ENCODE measurements around the gene MBD1.
"Not testable (repeated sequence)": the region's sequence is repeated elsewhere in the genome, so short reads cannot be mapped to it uniquely, and the experiment has no call there.

The MBD1 gene

DNA sequence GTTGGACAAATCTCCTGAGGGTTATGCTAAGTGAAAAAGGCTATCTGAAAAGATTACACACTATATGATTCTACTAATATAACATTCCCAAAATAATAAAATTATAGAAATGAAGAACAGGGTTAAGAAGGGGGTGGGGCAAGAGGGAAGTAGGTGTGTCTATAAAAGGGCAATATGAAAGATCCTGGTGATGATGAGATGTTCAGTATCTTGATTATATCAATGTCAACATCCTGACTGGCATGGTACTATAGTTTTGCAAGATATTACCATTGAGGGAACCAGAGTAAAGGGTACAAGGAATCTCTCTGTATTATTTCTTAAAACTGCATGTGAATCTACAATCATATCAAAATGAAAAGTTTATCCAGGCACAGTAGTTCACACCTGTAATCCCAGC is 31.7 kb downstream of the MBD1 start:
- ATAC-seq = no peak
- TF ChIP-seq OSR1 (CRISPR knock-in tag; IDR thresholded peaks at IDR 0.05) (no peak), PATZ1 (CRISPR knock-in tag; IDR thresholded peaks at IDR 0.05; ENCODE audit: borderline replicate concordance) (no peak), ZNF8 (CRISPR knock-in tag; IDR thresholded peaks at IDR 0.05) (no peak), POU6F1 (CRISPR knock-in tag; IDR thresholded peaks at IDR 0.05; ENCODE audit: borderline replicate concordance, low read depth) (no peak), ZNF565 (CRISPR knock-in tag; conservative IDR thresholded peaks at IDR 0.05; ENCODE audit: low read depth) (no peak), CSRNP3 (CRISPR knock-in tag; IDR thresholded peaks at IDR 0.05) (no peak), RARB (CRISPR knock-in tag; IDR thresholded peaks at IDR 0.05) (no peak), ISL1 (CRISPR knock-in tag; IDR thresholded peaks at IDR 0.05) (no peak), PPARA (CRISPR knock-in tag; IDR thresholded peaks at IDR 0.05; ENCODE audit: borderline replicate concordance) (no peak), CSDC2 (CRISPR knock-in tag; IDR thresholded peaks at IDR 0.05) (no peak), ARNTL (CRISPR knock-in tag; IDR thresholded peaks at IDR 0.05; ENCODE audit: borderline replicate concordance, low read depth) (no peak), TCF4 (CRISPR knock-in tag; IDR thresholded peaks at IDR 0.05; ENCODE audit: borderline replicate concordance) (no peak), SNAI2 (CRISPR knock-in tag; IDR thresholded peaks at IDR 0.05) (no peak), TOX (CRISPR knock-in tag; IDR thresholded peaks at IDR 0.05; ENCODE audit: borderline replicate concordance) (no peak), ZFP3 (CRISPR knock-in tag; IDR thresholded peaks at IDR 0.05) (no peak), GLIS3 (CRISPR knock-in tag; IDR thresholded peaks at IDR 0.05) (no peak)
- TF ChIP-seq, protein P1, sequence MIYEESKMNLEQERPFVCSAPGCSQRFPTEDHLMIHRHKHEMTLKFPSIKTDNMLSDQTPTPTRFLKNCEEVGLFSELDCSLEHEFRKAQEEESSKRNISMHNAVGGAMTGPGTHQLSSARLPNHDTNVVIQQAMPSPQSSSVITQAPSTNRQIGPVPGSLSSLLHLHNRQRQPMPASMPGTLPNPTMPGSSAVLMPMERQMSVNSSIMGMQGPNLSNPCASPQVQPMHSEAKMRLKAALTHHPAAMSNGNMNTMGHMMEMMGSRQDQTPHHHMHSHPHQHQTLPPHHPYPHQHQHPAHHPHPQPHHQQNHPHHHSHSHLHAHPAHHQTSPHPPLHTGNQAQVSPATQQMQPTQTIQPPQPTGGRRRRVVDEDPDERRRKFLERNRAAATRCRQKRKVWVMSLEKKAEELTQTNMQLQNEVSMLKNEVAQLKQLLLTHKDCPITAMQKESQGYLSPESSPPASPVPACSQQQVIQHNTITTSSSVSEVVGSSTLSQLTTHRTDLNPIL (CRISPR knock-in tag; IDR thresholded peaks at IDR 0.05; ENCODE audit: low read depth) = no peak

DNA sequence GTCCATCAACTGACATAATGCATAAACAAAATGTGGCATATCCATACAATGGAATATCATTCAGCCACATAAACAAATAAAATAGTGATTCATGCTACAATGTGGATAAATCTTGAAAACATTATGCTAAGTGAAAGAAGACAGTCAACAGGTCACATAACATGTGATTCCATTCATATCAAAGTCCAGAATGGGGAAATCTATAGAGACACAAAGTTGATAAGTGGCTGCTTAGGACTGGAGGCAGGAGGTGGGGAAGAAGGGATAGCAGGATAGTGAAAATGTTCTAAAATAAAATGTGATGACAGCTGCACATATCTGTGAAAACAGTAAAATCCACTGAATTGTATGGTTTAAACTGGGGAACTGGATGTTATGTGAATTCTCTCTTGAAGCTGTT is 33.8 kb downstream of the MBD1 start:
- TF ChIP-seq POU6F1 (CRISPR knock-in tag; IDR thresholded peaks at IDR 0.05; ENCODE audit: borderline replicate concordance, low read depth) (no peak), PPARA (CRISPR knock-in tag; IDR thresholded peaks at IDR 0.05; ENCODE audit: borderline replicate concordance) (no peak), ZNF8 (CRISPR knock-in tag; IDR thresholded peaks at IDR 0.05) (no peak), ZFP30 (CRISPR knock-in tag; IDR thresholded peaks at IDR 0.05) (no peak), GLIS3 (CRISPR knock-in tag; IDR thresholded peaks at IDR 0.05) (no peak), ZC3H10 (CRISPR knock-in tag; IDR thresholded peaks at IDR 0.05) (no peak), BACH2 (CRISPR knock-in tag; IDR thresholded peaks at IDR 0.05; ENCODE audit: borderline replicate concordance) (no peak), SNAI2 (CRISPR knock-in tag; IDR thresholded peaks at IDR 0.05) (no peak), TOX (CRISPR knock-in tag; IDR thresholded peaks at IDR 0.05; ENCODE audit: borderline replicate concordance) (no peak)
- TF ChIP-seq, protein P2, sequence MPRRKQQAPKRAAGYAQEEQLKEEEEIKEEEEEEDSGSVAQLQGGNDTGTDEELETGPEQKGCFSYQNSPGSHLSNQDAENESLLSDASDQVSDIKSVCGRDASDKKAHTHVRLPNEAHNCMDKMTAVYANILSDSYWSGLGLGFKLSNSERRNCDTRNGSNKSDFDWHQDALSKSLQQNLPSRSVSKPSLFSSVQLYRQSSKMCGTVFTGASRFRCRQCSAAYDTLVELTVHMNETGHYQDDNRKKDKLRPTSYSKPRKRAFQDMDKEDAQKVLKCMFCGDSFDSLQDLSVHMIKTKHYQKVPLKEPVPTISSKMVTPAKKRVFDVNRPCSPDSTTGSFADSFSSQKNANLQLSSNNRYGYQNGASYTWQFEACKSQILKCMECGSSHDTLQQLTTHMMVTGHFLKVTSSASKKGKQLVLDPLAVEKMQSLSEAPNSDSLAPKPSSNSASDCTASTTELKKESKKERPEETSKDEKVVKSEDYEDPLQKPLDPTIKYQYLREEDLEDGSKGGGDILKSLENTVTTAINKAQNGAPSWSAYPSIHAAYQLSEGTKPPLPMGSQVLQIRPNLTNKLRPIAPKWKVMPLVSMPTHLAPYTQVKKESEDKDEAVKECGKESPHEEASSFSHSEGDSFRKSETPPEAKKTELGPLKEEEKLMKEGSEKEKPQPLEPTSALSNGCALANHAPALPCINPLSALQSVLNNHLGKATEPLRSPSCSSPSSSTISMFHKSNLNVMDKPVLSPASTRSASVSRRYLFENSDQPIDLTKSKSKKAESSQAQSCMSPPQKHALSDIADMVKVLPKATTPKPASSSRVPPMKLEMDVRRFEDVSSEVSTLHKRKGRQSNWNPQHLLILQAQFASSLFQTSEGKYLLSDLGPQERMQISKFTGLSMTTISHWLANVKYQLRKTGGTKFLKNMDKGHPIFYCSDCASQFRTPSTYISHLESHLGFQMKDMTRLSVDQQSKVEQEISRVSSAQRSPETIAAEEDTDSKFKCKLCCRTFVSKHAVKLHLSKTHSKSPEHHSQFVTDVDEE (CRISPR knock-in tag; IDR thresholded peaks at IDR 0.05) = no peak
- ATAC-seq = no peak

DNA sequence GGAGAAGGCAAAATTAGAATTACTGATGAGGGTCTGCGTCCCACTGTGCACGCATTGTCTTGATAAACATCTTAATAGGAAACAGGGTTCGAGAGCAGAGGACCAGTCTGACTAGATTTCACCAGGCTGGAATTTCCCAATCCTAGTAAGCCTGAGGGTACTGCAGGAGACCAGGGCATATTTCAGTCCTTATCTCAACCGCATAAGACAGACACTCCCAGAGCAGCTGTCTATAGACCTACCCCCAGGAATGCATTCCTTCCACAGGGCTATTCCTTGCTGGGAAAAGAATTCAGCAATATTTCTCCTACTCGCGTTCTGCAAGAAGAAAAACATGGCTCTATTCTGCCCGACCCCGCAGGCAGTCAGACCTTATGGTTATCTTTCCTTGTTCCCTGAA is 39.6 kb downstream of the MBD1 start:
- not testable (repeated sequence) for ATAC-seq

Measured in SK-N-SH treated with all-trans-retinoic acid at 6 μM for 48 hours (cell line).